Stimulated activated naive CD8-positive, alpha-beta T cell treated with anti-CD3 and anti-CD28 coated beads, Interleukin-15, amount 100 ng/mL, for 72 hours (primary cell): ENCODE results near the gene PIK3R2.
"Not testable (repeated sequence)": the region's sequence is repeated elsewhere in the genome, so short reads cannot be mapped to it uniquely, and the experiment has no call there.

Experiments
- ATAC-seq: fragments of 150-1000 bp; cut with Tn5 transposase; 2 replicates; pipeline ENCODE4 v1.10.0; 2021; ENCODE audit warnings: mild to moderate bottlenecking, moderate library complexity
- DNase-seq, 2 donors: peaks; one replicate each; pipeline ENCODE4 v3.0.0; 2021 to 2022
- H3K27ac Mint-ChIP-seq, 2 donors: one replicate each; pipeline ENCODE4 v1.8.0; 2022; ENCODE audit warnings: mild to moderate bottlenecking in 2 of 2, mixed read lengths in 2 of 2, moderate library complexity in 2 of 2
- H3K27me3 Mint-ChIP-seq: one replicate; pipeline ENCODE4 v1.8.0; 2022; ENCODE audit warnings: mixed read lengths
- H3K4me1 Mint-ChIP-seq: one replicate; pipeline ENCODE4 v1.8.0; 2022; ENCODE audit warnings: mild to moderate bottlenecking, mixed read lengths
- H3K4me3 Mint-ChIP-seq, 2 donors: one replicate each; pipeline ENCODE4 v1.8.0; 2022; ENCODE audit warnings: mild to moderate bottlenecking in 2 of 2, mixed read lengths in 2 of 2, moderate library complexity in 1 of 2
- H3K9me3 Mint-ChIP-seq, 2 donors: one replicate each; pipeline ENCODE4 v1.8.0; 2022; ENCODE audit warnings: mixed read lengths in 2 of 2

The PIK3R2 gene

DNA sequence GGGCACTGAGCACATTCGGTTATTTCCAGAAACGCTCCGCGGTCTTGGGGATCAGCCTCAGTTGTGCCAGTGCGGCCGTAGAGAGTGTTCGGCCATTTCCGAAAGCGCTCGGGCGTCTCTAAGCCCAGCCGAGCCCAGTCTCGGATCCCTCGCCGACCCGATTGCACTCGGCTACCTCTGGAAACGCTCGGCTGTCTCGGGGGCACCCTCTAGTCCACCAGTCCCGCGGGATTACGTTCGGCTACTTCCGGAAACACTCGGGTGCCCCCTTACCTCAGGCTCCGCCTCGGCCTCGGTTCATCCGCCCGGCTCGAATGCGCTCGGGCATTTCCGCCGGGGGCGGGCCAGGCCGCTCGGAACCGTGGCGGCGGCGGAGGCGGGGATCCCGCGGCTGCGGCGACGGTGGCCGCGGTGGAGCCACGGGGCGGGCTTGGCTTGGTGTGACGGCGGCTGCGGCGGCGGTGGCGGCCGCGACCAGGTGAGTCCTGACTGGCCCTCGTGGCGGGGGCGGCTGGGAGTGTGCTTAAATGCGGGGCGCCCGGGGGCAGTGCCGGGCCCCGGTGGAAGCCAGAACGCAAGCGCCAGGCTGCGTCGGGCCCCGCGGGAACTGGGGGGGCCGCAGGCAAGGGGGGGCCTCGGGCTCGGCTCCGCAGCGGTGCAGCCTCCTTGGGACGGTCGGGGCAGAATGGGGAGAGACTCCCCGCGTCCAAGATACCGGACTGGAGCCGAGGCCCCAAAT lies at the start of gene PIK3R2:
TSS of gene PIK3R2 (plus strand) at position 347 of the 739 bp plus-strand sequence. CDS start 2,717 bp downstream, outside the sequence.
- peak within 1 kb of the TSS; percentile 88 to 93 for H3K4me3 Mint-ChIP-seq
- ATAC-seq, result peak; percentile 92
- H3K27me3 Mint-ChIP-seq, result no peaks in the 10 kb centered on the region
- H3K4me1 Mint-ChIP-seq, result peaks cover 49% of the 10 kb centered on the region
- H3K27ac Mint-ChIP-seq, result peak within 1 kb of the TSS; percentile 97 to 99
- DNase-seq, result peak; percentile 100
- H3K9me3 Mint-ChIP-seq, result no peaks in the 10 kb centered on the region

DNA sequence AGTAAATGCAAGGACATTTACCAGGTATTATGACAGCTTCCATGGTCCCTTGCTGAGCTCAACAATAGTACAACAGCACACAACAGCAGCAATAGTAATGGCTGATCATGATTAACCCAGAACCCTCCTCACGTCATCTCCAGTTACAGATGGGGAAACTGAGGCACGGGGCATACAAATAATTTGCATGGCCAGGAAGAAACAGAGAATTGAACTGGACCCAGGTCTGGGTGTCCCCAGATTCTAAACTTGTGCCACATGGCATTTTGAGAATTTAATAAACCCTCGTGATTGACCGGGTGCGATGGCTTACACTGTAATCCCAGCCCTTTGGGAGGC lies 48.2 kb upstream of the PIK3R2 start:
- peaks cover 38% of the 10 kb centered on the region for H3K4me1 Mint-ChIP-seq
- no peaks in the 10 kb centered on the region for H3K9me3 Mint-ChIP-seq
- ATAC-seq, result peak; percentile 62
- peaks cover 10% of the 10 kb centered on the region for H3K27me3 Mint-ChIP-seq
- H3K27ac Mint-ChIP-seq, result no peak overlapping the region
- no peak for DNase-seq
- H3K4me3 Mint-ChIP-seq, result peak overlapping the region; percentile 73 to 78

DNA sequence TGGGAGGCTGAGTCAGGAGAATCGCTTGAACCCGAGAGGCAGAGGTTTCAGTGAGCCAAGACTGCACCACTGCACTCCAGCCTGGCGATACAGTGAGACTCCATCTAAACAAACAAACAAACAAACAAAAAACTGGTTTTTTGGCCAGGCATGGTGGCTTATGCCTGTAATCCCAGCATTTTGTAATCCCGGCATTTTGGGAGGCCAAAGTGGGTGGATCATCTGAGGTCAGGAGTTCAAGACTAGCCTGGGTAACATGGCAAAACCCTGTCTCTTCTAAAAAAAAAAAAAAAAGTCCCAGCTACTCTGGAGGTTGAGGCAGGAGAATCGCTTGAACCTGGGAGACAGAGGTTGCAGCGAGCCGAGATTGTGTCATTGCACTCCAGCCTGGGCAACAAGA lies 47.7 kb upstream of the PIK3R2 start:
- Mint-ChIP-seq H3K27me3 (peaks cover 10% of the 10 kb centered on the region), H3K4me1 (peaks cover 34% of the 10 kb centered on the region)
- not testable (repeated sequence) for H3K9me3 Mint-ChIP-seq, H3K4me3 Mint-ChIP-seq, ATAC-seq, H3K27ac Mint-ChIP-seq, DNase-seq

DNA sequence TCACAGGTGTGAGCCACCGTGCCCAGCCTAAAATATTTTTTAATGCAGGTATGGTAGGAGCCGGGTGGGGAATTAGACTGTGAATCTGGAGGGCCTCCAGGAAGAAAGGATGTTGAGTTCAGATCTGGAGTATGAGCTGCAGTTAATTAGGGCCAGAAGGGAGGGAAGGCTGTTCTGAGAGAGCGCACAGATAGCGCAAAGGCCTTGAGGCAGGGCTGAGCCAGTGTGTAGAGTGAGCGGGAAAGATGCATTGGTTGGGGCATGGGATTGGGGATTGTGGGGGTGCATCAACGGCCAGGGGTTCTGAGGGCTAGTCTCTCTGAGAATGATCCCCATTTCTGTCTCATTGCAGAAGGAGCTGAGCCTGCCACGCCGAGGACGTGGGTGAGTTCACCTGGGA lies 45.7 kb upstream of the PIK3R2 start:
- H3K9me3 Mint-ChIP-seq, result no peaks in the 10 kb centered on the region
- ATAC-seq, result no peak
- peaks cover 31% of the 10 kb centered on the region for H3K4me1 Mint-ChIP-seq
- no peak for DNase-seq
- no peak overlapping the region for H3K27ac Mint-ChIP-seq
- H3K4me3 Mint-ChIP-seq, result no peak overlapping the region
- H3K27me3 Mint-ChIP-seq, result peaks cover 10% of the 10 kb centered on the region

DNA sequence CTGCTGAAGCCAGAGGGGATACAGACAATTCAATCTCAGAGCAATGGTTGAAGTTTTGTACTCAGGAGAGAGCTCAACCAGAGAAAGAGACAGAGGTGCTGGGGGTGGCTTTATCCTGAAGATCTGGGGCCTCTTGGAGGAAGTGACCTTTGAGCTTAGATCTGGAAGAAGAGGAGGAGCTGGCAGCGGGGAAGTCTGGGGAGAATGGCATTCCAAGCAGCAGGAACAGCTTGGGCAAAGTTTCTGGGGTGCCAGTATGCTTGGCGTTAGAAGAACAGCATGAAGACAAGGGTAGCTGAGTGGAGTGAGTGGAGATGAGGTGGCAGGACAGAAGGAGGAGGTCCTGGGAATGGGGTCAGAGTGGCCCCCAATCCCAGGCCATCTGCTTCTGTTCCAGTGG lies 44.1 kb upstream of the PIK3R2 start:
- peaks cover 33% of the 10 kb centered on the region for H3K4me1 Mint-ChIP-seq
- peaks cover 10% of the 10 kb centered on the region for H3K27me3 Mint-ChIP-seq
- H3K9me3 Mint-ChIP-seq, result no peaks in the 10 kb centered on the region
- no peak for ATAC-seq
- DNase-seq, result no peak
- peak overlapping the region; percentile 74 to 79 for H3K27ac Mint-ChIP-seq
- peak overlapping the region; percentile 62 to 71 for H3K4me3 Mint-ChIP-seq

DNA sequence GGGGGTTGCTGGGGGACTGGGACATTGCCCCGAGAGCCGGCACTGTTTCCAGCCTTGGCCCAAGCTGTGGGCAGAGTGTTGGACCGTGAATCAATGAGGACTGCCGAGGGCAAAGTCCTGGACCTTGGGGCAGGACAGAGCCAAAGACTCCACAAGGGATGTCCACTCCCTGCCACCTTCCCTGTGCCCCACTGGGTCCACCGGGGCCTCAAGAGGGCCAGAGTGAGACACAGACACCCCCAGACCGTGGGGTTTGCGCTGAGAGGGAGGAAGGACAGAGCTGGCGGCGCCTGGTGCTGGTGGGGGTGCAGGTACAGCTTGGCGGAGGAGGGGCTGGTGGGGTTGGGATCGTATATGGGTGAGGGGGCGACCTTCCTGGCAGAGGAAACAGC lies 43.6 kb upstream of the PIK3R2 start:
- peak overlapping the region; percentile 48 to 57 for H3K27ac Mint-ChIP-seq
- H3K27me3 Mint-ChIP-seq, result peaks cover 10% of the 10 kb centered on the region
- H3K4me3 Mint-ChIP-seq, result peak overlapping the region; percentile 62 to 71
- no peak for ATAC-seq
- peaks cover 32% of the 10 kb centered on the region for H3K4me1 Mint-ChIP-seq
- DNase-seq, result no peak
- no peaks in the 10 kb centered on the region for H3K9me3 Mint-ChIP-seq

DNA sequence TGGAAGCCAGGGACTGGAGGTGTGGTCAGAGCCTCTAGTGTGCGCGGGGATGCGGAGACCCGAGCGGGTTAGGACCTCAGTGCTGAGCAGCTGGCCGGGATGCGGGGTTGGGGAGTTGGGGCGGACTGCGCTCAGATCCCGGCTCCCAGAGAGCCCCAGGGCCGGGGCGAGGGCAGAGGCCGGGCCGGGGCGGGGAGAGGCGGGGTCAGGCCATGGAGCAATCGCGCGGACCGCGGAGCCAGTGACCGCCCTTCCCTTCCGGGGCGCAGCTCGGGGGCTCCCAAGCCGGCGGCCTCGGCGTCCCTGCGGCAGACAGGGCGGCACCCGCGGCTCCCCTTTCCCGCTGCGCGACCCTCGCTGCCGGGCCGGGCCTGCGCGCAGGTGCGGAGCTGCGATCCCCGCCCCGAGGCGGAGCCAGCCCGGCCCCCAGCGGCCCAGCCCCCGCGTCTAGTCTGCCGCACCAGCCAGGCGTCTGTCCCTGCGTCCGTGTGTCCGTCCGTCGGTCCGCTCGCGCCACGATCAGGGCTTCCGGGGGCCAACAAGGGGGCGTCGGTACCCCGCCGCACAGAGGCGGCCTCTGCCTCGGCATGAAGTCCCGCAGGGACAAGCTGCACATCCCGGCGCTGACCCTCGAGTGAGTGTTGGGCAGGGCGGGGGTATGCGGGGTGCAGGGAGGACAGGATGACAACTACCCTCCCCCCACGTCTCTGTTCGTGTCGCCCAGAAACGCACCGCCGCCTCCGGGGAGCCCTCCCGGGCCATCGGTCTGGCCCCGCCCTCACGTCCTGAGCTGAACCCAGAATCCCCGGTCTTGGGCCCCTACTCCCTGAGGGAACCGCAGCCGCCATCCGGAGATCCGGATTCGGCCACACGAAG lies 43.0 kb upstream of the PIK3R2 start:
- peak overlapping the region; percentile 48 to 57 for H3K27ac Mint-ChIP-seq
- H3K27me3 Mint-ChIP-seq, result peaks cover 10% of the 10 kb centered on the region
- peak; percentile 80 for ATAC-seq
- peak overlapping the region; percentile 77 to 82 for H3K4me3 Mint-ChIP-seq
- H3K9me3 Mint-ChIP-seq, result no peaks in the 10 kb centered on the region
- DNase-seq, result peak; percentile 41 to 51
- peaks cover 32% of the 10 kb centered on the region for H3K4me1 Mint-ChIP-seq

DNA sequence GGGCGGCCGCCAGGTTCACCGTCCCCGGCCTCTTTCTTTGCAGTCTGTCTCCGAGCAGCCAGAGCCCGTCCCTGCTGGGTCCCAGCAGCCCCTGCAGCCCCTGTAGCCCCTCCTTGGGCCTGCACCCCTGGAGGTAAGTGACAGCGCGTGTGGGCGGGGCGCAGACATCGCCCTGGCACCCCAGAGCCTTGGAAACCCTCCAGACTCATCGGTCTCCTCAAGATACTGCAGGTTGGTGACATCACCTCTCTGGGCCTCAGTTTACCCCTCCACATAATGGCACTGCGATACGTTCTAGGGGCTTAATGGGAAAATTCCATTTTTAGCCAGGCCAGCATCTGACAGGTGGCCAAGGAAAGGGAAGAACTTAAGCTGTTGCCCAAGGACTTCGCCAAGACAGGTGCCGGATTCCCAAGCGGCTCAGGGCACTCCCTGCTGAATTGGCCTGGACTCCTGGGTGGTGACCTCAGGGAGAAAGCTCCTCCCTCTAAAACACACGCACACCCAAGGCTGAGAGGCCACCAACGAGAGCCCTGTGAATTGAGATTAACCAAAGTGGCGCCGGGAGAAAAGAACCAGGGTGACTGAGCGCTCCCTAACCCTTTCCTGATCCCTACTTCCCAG lies 42.2 kb upstream of the PIK3R2 start:
- Mint-ChIP-seq H3K27ac (no peak overlapping the region), H3K27me3 (peaks cover 10% of the 10 kb centered on the region), H3K4me3 (peak overlapping the region; percentile 77 to 82), H3K9me3 (no peaks in the 10 kb centered on the region), H3K4me1 (peaks cover 40% of the 10 kb centered on the region)
- ATAC-seq (peak; percentile 21), DNase-seq (no peak)

DNA sequence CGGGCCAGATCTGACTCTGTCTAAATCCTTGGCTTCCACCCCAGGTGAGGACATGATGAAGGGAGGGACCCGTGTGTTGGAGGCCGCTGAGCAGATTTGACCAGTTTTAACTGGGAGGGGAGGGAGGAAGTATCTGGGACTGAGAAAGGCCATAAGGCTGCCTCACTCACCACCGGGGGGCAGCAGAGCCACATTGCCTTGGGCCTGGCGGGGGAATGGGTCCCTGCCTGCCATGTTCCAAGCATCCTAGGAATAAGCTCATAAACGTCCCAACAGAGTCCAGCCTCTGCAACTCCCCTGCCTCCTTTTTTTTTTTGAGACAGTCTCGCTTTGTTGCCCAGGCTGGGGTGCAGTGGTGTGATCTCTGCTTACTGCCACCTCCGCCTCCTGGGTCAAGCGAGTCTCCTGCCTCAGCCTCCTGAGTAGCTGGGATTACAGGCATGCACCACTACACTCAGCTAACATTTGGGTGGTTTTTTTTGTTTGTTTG lies 39.9 kb upstream of the PIK3R2 start:
- peaks cover 50% of the 10 kb centered on the region for H3K4me1 Mint-ChIP-seq
- DNase-seq (peak; percentile 59 to 72), ATAC-seq (peak; percentile 55)
- H3K27ac Mint-ChIP-seq, result no peak overlapping the region
- H3K4me3 Mint-ChIP-seq, result no peak overlapping the region
- H3K9me3 Mint-ChIP-seq, result no peaks in the 10 kb centered on the region
- peaks cover 10% of the 10 kb centered on the region for H3K27me3 Mint-ChIP-seq

DNA sequence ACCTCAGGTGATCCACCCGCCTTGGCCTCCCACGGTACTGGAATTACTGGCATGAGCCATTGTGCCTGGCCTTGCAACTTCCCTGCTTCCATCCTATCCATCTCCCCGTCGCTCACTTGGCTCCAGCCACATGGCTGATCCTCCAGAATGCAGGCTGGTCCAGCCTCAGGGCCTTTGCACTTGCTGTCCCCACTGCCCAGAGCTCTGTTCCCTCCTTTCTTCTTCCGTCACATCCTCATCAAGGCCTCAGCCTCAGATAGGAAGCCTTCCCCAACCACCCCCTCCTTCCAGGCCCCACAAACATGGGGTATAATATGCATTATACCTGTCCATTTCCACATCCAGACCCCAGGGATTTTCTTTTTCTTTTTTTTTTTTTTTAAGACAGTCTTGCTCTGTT lies 39.1 kb upstream of the PIK3R2 start:
- peaks cover 6% of the 10 kb centered on the region for H3K27me3 Mint-ChIP-seq
- ATAC-seq (no peak), DNase-seq (no peak)
- H3K27ac Mint-ChIP-seq, result no peak overlapping the region
- H3K4me1 Mint-ChIP-seq, result peaks cover 55% of the 10 kb centered on the region
- no peak overlapping the region for H3K4me3 Mint-ChIP-seq
- no peaks in the 10 kb centered on the region for H3K9me3 Mint-ChIP-seq

DNA sequence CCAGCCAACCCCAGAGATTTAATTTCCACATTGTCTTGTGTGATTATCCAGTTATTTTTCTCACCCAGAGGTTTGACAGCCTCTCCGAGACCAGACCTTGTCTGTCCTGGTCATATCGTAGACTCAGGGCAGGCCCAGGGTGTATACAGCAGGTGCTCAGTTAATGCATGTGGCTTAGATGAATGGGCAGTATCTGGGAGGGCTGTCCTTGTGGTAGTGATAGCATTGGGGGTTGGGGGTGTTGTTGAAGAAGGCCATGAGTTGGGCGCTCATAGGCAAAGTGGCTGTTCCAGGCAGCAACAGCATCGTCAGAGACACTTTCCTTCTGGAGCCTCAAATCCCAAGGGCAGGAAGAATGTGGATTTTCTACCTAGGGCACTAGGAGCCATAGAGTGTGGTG lies 38.5 kb upstream of the PIK3R2 start:
- Mint-ChIP-seq H3K27me3 (no peaks in the 10 kb centered on the region), H3K27ac (no peak overlapping the region), H3K9me3 (no peaks in the 10 kb centered on the region), H3K4me3 (no peak overlapping the region), H3K4me1 (peaks cover 55% of the 10 kb centered on the region)
- DNase-seq (no peak), ATAC-seq (no peak)

DNA sequence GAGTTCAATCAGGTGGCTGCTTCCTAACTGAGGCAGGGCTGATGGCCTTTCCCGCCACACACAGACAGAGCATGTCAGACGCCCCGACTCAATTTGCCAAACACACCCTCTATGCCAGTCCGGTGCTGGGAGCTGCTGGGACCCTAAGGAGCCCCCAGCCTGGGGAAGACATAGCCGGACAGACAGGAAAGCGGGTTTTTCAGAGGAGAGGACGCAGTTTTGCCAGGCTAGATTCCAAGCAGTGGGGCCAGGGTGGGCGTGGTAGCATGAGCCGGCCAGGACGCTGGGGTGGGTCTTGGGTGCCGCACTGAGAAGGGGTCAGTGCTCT lies 35.6 kb upstream of the PIK3R2 start:
- ATAC-seq (no peak), DNase-seq (no peak)
- Mint-ChIP-seq H3K4me1 (peaks cover 61% of the 10 kb centered on the region), H3K9me3 (no peaks in the 10 kb centered on the region), H3K27ac (peak overlapping the region; percentile 75 to 76), H3K27me3 (no peaks in the 10 kb centered on the region), H3K4me3 (peak overlapping the region; percentile 52 to 82)

DNA sequence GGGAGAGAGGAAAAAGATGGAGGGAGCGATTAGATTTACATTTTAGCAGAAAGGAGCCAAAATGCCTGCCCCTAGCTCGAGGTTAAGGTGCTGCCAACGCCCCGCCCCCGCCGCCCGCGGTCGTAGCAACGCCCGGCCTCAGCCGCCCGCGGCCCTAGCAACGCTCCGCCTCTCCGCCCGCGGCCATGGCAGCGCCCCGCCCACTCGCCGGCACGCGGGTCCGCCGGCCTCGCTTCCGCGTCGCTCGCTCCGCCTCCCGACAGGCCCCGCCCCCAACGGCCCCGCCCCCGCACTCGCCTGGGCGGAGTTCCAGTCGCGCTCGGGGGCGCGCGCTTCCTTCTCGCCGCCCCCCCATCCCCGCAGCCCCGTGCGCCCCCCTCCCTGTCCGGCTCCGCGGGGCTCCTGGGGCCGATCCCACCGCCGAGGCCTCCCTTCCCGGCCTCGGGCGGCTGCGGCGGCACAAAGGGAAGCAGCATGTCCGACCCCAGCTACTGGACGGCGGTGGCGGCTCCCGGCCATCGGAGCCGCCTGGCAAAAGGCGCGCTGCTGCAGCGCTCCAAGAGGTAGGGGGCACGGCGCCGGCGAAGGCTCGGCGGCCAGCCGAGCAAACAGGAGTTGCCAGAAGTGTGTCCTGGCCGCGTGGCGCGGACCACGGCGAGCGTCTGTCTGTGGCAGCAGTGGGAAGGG lies 35.1 kb upstream of the PIK3R2 start:
- H3K27me3 Mint-ChIP-seq, result no peaks in the 10 kb centered on the region

DNA sequence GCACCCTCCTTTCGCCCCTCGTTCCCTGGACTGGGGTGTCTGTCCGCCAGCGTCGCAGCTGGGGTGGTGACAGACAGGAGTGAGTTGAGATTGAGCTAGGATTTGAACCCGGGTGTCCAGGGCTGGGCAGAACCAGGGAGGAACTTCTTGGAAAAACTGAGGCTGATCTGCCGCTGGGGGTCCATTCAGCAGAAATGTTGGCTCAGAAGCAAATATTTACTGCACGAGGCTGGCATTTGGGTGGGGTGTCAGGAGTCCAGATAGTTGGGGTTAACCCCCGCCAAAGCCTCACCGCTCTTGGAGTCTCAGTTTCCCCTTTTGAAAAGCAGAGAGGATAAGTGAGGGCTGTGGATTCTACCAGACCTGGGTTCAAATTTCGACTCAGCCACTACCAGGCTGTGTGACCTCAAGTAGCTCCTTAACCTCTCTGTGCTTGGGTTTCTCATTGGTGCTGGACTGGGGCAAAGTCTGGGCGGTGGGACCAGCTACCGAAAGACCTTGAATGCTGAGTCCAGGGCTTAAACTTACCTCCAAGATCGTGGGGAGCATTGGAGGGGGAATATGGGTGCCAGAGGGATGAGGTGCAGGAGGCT lies 34.4 kb upstream of the PIK3R2 start:
- Mint-ChIP-seq H3K4me1 (peaks cover 52% of the 10 kb centered on the region), H3K9me3 (no peaks in the 10 kb centered on the region), H3K27ac (peak overlapping the region; percentile 10 to 72), H3K27me3 (no peaks in the 10 kb centered on the region), H3K4me3 (peak overlapping the region; percentile 81 to 93)
- no peak for ATAC-seq
- no peak for DNase-seq

More for the DNA sequence above, 35.1 kb upstream of the PIK3R2 start:
- peak; percentile 94 to 97 for DNase-seq
- peak overlapping the region; percentile 72 to 83 for H3K27ac Mint-ChIP-seq
- ATAC-seq, result peak; percentile 86
- H3K4me1 Mint-ChIP-seq, result peaks cover 55% of the 10 kb centered on the region
- H3K9me3 Mint-ChIP-seq, result no peaks in the 10 kb centered on the region
- peak overlapping the region; percentile 82 to 93 for H3K4me3 Mint-ChIP-seq
